ENCODE data around the gene LAMB1. TPM values are rescaled to one million over a fixed set of nuclear protein-coding genes. Genes with fewer than 3 reads are reported as not detected.
"Not testable (repeated sequence)": the region's sequence is repeated elsewhere in the genome, so short reads cannot be mapped to it uniquely, and the experiment has no call there.

LAMB1 gene
- total and polyA plus RNA-seq, 12 donors, result 33.3 to 145 (median 59.3) TPM

DNA sequence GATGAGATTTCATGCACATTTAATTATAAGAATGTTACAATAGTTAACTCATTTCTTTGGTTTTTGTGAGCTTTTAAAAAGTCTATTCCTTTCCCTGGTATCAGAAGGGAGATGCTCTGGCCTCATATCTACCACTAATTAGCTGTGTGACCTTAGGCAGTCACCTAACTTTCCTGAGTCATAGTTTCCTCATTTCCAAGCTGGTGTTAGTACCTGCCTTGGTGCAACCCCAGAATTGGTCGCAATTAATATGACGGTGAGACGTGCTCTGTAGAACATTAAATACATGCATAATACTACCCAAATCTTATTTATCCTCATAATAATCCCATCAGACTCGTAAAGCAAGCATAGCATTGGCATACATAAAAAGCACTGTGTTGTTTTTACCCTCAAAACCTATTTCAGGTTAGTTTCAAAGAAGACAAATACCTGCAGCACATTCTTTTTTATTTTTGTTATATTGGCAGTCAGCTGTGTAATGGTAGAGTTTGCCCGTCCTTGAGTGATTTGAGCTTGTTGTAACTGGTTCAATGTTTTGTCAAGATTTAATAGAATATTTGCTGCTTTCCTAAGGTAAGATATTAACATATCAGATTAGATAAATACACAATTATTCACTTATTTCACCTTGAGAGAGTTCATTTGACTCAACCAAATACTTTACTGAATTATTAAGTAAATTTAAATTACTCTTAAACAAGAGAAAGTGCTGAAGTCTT, 31.0 kb upstream of the LAMB1 start:
- no peaks in the 10 kb centered on the region for H3K36me3 ChIP-seq
- no peak overlapping the region for H3K27ac ChIP-seq
- intact Hi-C loops (cut with DNase I), result no loop called here
- H3K4me3 ChIP-seq, result no peak overlapping the region
- WGBS, 2 donors, result 97 to 98% methylated on average over 5 of the region's 5 CpGs
- DNase-seq (no peak), ATAC-seq (no peak)
- H3K4me1 ChIP-seq, result no peaks in the 10 kb centered on the region
- no peaks in the 10 kb centered on the region for H3K9me3 ChIP-seq
- H3K27me3 ChIP-seq, result no peaks in the 10 kb centered on the region
- TF ChIP-seq CTCF (IDR thresholded peaks at IDR 0.05), result no peak

- H3K4me1 ChIP-seq; H3K27me3 ChIP-seq; H3K4me3 ChIP-seq; DNase-seq; H3K36me3 ChIP-seq; intact Hi-C loops (cut with DNase I); H3K27ac ChIP-seq; H3K9me3 ChIP-seq; ATAC-seq: not testable (repeated sequence)
- WGBS, 2 donors, result 90 to 94% methylated on average over 8 of the region's 8 CpGs
These were observed 30.3 kb upstream of the LAMB1 start for GRCh38 chr7:108033309-108033708.

DNA sequence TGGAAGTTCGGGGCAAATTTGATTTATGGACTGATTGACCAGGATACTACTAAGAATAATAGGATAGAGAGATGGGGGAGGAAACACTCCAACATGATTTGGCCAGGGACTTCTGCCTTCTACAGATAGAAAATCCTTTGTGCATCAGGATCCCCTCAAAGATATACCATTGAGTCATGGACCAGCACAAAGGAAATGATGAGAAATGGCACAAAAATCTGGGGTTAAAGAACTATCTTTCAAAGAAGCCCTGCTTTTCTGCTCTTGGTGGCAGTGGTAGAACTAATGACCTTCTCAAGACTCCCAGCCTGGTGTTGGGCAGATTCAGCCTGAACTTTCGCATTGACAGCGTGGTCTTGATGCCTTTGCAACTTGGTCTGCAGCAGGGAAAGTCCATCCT, 27.6 kb upstream of the LAMB1 start:
- no peak for ATAC-seq
- DNase-seq, result no peak
- Histone ChIP-seq H3K4me3 (no peak overlapping the region), H3K36me3 (no peaks in the 10 kb centered on the region), H3K4me1 (no peaks in the 10 kb centered on the region), H3K9me3 (no peaks in the 10 kb centered on the region), H3K27me3 (no peaks in the 10 kb centered on the region), H3K27ac (no peak overlapping the region)
- 95% methylated on average over 3 of the region's 3 CpGs for WGBS, 2 donors
- no peak for TF ChIP-seq CTCF (IDR thresholded peaks at IDR 0.05)
- intact Hi-C loops (cut with DNase I), result no loop called here

DNA sequence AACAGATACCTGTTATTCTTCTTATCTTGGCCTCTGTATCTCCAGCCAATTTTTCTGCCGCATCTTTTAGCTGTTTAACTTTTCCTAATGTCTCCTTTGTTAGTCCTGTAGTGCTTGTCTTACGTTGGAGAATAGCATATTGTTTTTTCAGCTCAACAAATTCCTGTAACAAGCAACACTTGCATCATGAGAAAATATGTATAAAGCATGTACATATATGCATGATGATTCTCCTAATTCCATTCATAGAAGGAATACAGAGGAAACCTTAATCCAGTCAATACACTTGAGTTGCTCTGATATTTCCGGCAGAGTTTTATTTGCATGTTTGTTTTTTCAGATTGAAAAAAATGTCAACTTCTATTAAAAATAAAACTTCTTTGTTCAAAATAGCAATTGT, 26.1 kb upstream of the LAMB1 start:
- no peaks in the 10 kb centered on the region for H3K36me3 ChIP-seq
- H3K27ac ChIP-seq, result no peak overlapping the region
- H3K4me3 ChIP-seq, result no peak overlapping the region
- no peaks in the 10 kb centered on the region for H3K27me3 ChIP-seq
- H3K9me3 ChIP-seq, result no peaks in the 10 kb centered on the region
- DNase-seq, result no peak
- no peak for TF ChIP-seq CTCF (IDR thresholded peaks at IDR 0.05)
- no peak for ATAC-seq
- intact Hi-C loops (cut with DNase I), result no loop called here
- no peaks in the 10 kb centered on the region for H3K4me1 ChIP-seq
- 91 to 92% methylated on average over 3 of the region's 3 CpGs for WGBS, 2 donors

GRCh38 chr7:108028111-108028510, 25.1 kb upstream of the LAMB1 start:
- intact Hi-C loops (cut with DNase I), result no loop called here
- DNase-seq (no peak), ATAC-seq (no peak)
- WGBS, 2 donors, result 85 to 92% methylated on average over 2 of the region's 2 CpGs
- TF ChIP-seq CTCF (IDR thresholded peaks at IDR 0.05), result no peak
- no peak overlapping the region for H3K4me3 ChIP-seq
- no peaks in the 10 kb centered on the region for H3K27me3 ChIP-seq
- no peak overlapping the region for H3K27ac ChIP-seq
- no peaks in the 10 kb centered on the region for H3K4me1 ChIP-seq
- H3K9me3 ChIP-seq, result no peaks in the 10 kb centered on the region
- no peaks in the 10 kb centered on the region for H3K36me3 ChIP-seq
